ENCODE data around the gene NCR1. TPM values are rescaled to one million over a fixed set of nuclear protein-coding genes. Genes with fewer than 3 reads are reported as not detected.
"Not testable (repeated sequence)": the region's sequence is repeated elsewhere in the genome, so short reads cannot be mapped to it uniquely, and the experiment has no call there.

Gene NCR1
- total RNA-seq, result not detected

GRCh38 chr19:54905803-54906511, at the start of gene NCR1:
Gene NCR1, plus strand, starts transcription at chr19:54906148. Its CDS starts 40 bp downstream, at chr19:54906188.
- Histone ChIP-seq H3K27ac (no peak within 1 kb of the TSS), H3K9me3 (no peaks in the 10 kb centered on the region), H3K4me3 (no peak within 1 kb of the TSS), H3K36me3 (no peaks in the 10 kb centered on the region), H3K4me1 (no peaks in the 10 kb centered on the region), H3K27me3 (no peaks in the 10 kb centered on the region)
- ATAC-seq, result no peak
- intact Hi-C loops (cut with DNase I; ENCODE audit: low total_unique reads), result no loop called here
- in situ Hi-C loops (cut with MboI; ENCODE audit: low sequenced_read_pairs in 4 of 4), result no loop called here
- TF ChIP-seq POLR2A (IDR thresholded peaks at IDR 0.05) (no peak), CTCF (IDR thresholded peaks at IDR 0.05 in 4 of 5, conservative IDR thresholded peaks at IDR 0.05 in 1 of 5) (no peak)
- no peak for DNase-seq

GRCh38 chr19:54858476-54858875, 47.5 kb upstream of the NCR1 start:
- H3K27me3 ChIP-seq; H3K4me1 ChIP-seq; H3K36me3 ChIP-seq; ATAC-seq; H3K9me3 ChIP-seq; DNase-seq; H3K27ac ChIP-seq; in situ Hi-C loops (cut with MboI; ENCODE audit: low sequenced_read_pairs in 4 of 4); intact Hi-C loops (cut with DNase I; ENCODE audit: low total_unique reads); H3K4me3 ChIP-seq: not testable (repeated sequence)

GRCh38 chr19:54859421-54859820, 46.5 kb upstream of the NCR1 start:
- in situ Hi-C loops (cut with MboI; ENCODE audit: low sequenced_read_pairs in 4 of 4); intact Hi-C loops (cut with DNase I; ENCODE audit: low total_unique reads); H3K27me3 ChIP-seq; H3K36me3 ChIP-seq; H3K4me1 ChIP-seq; H3K27ac ChIP-seq; H3K4me3 ChIP-seq; H3K9me3 ChIP-seq; DNase-seq; ATAC-seq: not testable (repeated sequence)

GRCh38 chr19:54863459-54863858, 42.5 kb upstream of the NCR1 start:
- DNase-seq; H3K36me3 ChIP-seq; in situ Hi-C loops (cut with MboI; ENCODE audit: low sequenced_read_pairs in 4 of 4); H3K4me3 ChIP-seq; H3K27ac ChIP-seq; H3K4me1 ChIP-seq; ATAC-seq; intact Hi-C loops (cut with DNase I; ENCODE audit: low total_unique reads); H3K27me3 ChIP-seq; H3K9me3 ChIP-seq: not testable (repeated sequence)

GRCh38 chr19:54871696-54872095, 34.3 kb upstream of the NCR1 start:
- Histone ChIP-seq H3K36me3 (no peaks in the 10 kb centered on the region), H3K9me3 (no peaks in the 10 kb centered on the region), H3K27me3 (no peaks in the 10 kb centered on the region), H3K4me3 (no peak overlapping the region), H3K4me1 (no peaks in the 10 kb centered on the region), H3K27ac (no peak overlapping the region)
- intact Hi-C loops (cut with DNase I; ENCODE audit: low total_unique reads), result no loop called here
- no peak for DNase-seq
- TF ChIP-seq CTCF (IDR thresholded peaks at IDR 0.05 in 4 of 5, conservative IDR thresholded peaks at IDR 0.05 in 1 of 5) (no peak), POLR2A (IDR thresholded peaks at IDR 0.05) (no peak)
- ATAC-seq, result no peak
- in situ Hi-C loops (cut with MboI; ENCODE audit: low sequenced_read_pairs in 4 of 4), result no loop called here

GRCh38 chr19:54873990-54874389, 32.0 kb upstream of the NCR1 start, which contains the start of gene FCAR:
Gene FCAR, plus strand, starts transcription at chr19:54874235. Its CDS starts 55 bp downstream, at chr19:54874290.
- TF ChIP-seq CTCF (IDR thresholded peaks at IDR 0.05 in 4 of 5, conservative IDR thresholded peaks at IDR 0.05 in 1 of 5), result no peak
- no peak for TF ChIP-seq POLR2A (IDR thresholded peaks at IDR 0.05)
- H3K4me1 ChIP-seq, result no peaks in the 10 kb centered on the region
- H3K27me3 ChIP-seq, result no peaks in the 10 kb centered on the region
- intact Hi-C loops (cut with DNase I; ENCODE audit: low total_unique reads) (no loop called here), in situ Hi-C loops (cut with MboI; ENCODE audit: low sequenced_read_pairs in 4 of 4) (no loop called here)
- H3K9me3 ChIP-seq, result no peaks in the 10 kb centered on the region
- no peaks in the 10 kb centered on the region for H3K36me3 ChIP-seq
- ATAC-seq (no peak), DNase-seq (no peak)
- H3K4me3 ChIP-seq, result no peak within 1 kb of the TSS
- no peak within 1 kb of the TSS for H3K27ac ChIP-seq
